H9 (cell line): ENCODE measurements around the gene SFRP5. TPM values are rescaled to one million over a fixed set of nuclear protein-coding genes. Genes with fewer than 3 reads are reported as not detected.
A peak's percentile ranks its signal among the peaks of the same experiment; 100 is the strongest.

Experiments used
- DNase-seq: peaks from one replicate; pipeline ENCODE4 v3.0.0-alpha.2; 2017
- H2AFZ ChIP-seq: one replicate; pipeline ENCODE4 v1.6.1; 2013; ENCODE audit warnings: mild to moderate bottlenecking, low read length, control low read depth, moderate library complexity
- H2AK5ac ChIP-seq: 2 replicates; pipeline ENCODE4 v1.6.1; 2013; ENCODE audit warnings: low read length, control low read depth, mixed read lengths; ENCODE audit not compliant: insufficient read length
- H2BK120ac ChIP-seq: one replicate; pipeline ENCODE4 v1.6.1; 2013; ENCODE audit warnings: low read depth, mild to moderate bottlenecking, low read length, control low read depth, inconsistent platforms; ENCODE audit not compliant: poor library complexity, severe bottlenecking
- H2BK12ac ChIP-seq: 2 replicates; pipeline ENCODE4 v1.6.1; 2013; ENCODE audit warnings: low read length, control low read depth, mixed read lengths, low read depth; ENCODE audit not compliant: insufficient read length
- H2BK15ac ChIP-seq: 2 replicates; pipeline ENCODE4 v1.6.1; 2013; ENCODE audit warnings: low read depth, low read length, control low read depth
- H2BK20ac ChIP-seq: one replicate; pipeline ENCODE4 v1.6.1; 2013; ENCODE audit warnings: low read depth, mild to moderate bottlenecking, low read length, control low read depth, inconsistent platforms; ENCODE audit not compliant: poor library complexity, severe bottlenecking
- H2BK5ac ChIP-seq: 2 replicates; pipeline ENCODE4 v1.6.1; 2013; ENCODE audit warnings: low read length, control low read depth, mixed read lengths; ENCODE audit not compliant: insufficient read length
- H3K14ac ChIP-seq: 2 replicates; pipeline ENCODE4 v1.6.1; 2013; ENCODE audit warnings: low read length, control low read depth; ENCODE audit not compliant: insufficient read depth
- H3K18ac ChIP-seq: 2 replicates; pipeline ENCODE4 v1.6.1; 2013; ENCODE audit warnings: low read depth, mild to moderate bottlenecking, mixed read lengths, low read length, control low read depth; ENCODE audit not compliant: insufficient read length
- H3K23ac ChIP-seq: 2 replicates; pipeline ENCODE4 v1.6.1; 2013; ENCODE audit warnings: low read length, control low read depth, mixed read lengths, low read depth; ENCODE audit not compliant: insufficient read length
- H3K23me2 ChIP-seq: 2 replicates; pipeline ENCODE4 v1.6.1; 2013; ENCODE audit warnings: low read depth, mild to moderate bottlenecking, mixed read lengths, low read length, control low read depth; ENCODE audit not compliant: insufficient read length, poor library complexity, severe bottlenecking
- H3K27ac ChIP-seq: 2 replicates; pipeline ENCODE4 v1.5.1; 2013; ENCODE audit warnings: low read length, control low read depth, mixed read lengths, low read depth; ENCODE audit not compliant: insufficient read length
- H3K27me3 ChIP-seq: 2 replicates; pipeline ENCODE4 v1.6.1; 2013; ENCODE audit warnings: low read length, control low read depth, inconsistent platforms; ENCODE audit not compliant: insufficient read depth
- H3K4ac ChIP-seq: 2 replicates; pipeline ENCODE4 v1.6.1; 2013; ENCODE audit warnings: low read depth, mild to moderate bottlenecking, control low read depth, inconsistent platforms, low read length, moderate library complexity
- H3K4me1 ChIP-seq: 2 replicates; pipeline ENCODE4 v1.6.1; 2013; ENCODE audit warnings: low read length, control low read depth, inconsistent platforms; ENCODE audit not compliant: insufficient read depth
- H3K4me2 ChIP-seq: 2 replicates; pipeline ENCODE4 v1.6.1; 2013; ENCODE audit warnings: low read length, control low read depth, mixed read lengths; ENCODE audit not compliant: insufficient read length, insufficient read depth
- H3K56ac ChIP-seq: 2 replicates; pipeline ENCODE4 v1.6.1; 2013; ENCODE audit warnings: low read depth, mild to moderate bottlenecking, mixed read lengths, low read length, control low read depth; ENCODE audit not compliant: insufficient read length
- H3K79me1 ChIP-seq: 2 replicates; pipeline ENCODE4 v1.6.1; 2013; ENCODE audit warnings: low read depth, mild to moderate bottlenecking, moderate library complexity, low read length, control low read depth, inconsistent platforms; ENCODE audit not compliant: insufficient read depth, poor library complexity, severe bottlenecking
- H3K79me2 ChIP-seq: 2 replicates; pipeline ENCODE4 v1.6.1; 2013; ENCODE audit warnings: low read length, control low read depth, inconsistent platforms; ENCODE audit not compliant: insufficient read depth
- H3K9ac ChIP-seq: 2 replicates; pipeline ENCODE4 v1.6.1; 2013; ENCODE audit warnings: low read length, control low read depth, mixed read lengths; ENCODE audit not compliant: insufficient read length; ENCODE audit errors: extremely low read depth
- H3K9me3 ChIP-seq: one replicate; pipeline ENCODE4 v1.6.1; 2013; ENCODE audit warnings: low read depth, low read length, inconsistent platforms; ENCODE audit not compliant: control insufficient read depth
- H3T11ph ChIP-seq: one replicate; pipeline ENCODE4 v1.6.1; 2013; ENCODE audit warnings: mild to moderate bottlenecking, low read length, control low read depth, inconsistent platforms
- H4K20me1 ChIP-seq: one replicate; pipeline ENCODE4 v1.6.1; 2013; ENCODE audit not compliant: control insufficient read depth, insufficient read length, insufficient read depth
- H4K5ac ChIP-seq: 2 replicates; pipeline ENCODE4 v1.6.1; 2013; ENCODE audit warnings: low read depth, mild to moderate bottlenecking, mixed read lengths, low read length, control low read depth; ENCODE audit not compliant: insufficient read length
- H4K8ac ChIP-seq: replicated peaks from 2 replicates; pipeline ENCODE4 v1.6.1; 2013; ENCODE audit warnings: low read length, control low read depth, mixed read lengths, low read depth; ENCODE audit not compliant: insufficient read length
- H4K91ac ChIP-seq: 2 replicates; pipeline ENCODE4 v1.6.1; 2013; ENCODE audit warnings: low read depth, mild to moderate bottlenecking, moderate library complexity, mixed read lengths, low read length, control low read depth; ENCODE audit not compliant: insufficient read length
- H3K27ac Mint-ChIP-seq, 3 experiments: 2 replicates in 2 of 3; 3 replicates in 1 of 3; pipeline ENCODE4 v1.8.0; 2020 to 2021; ENCODE audit warnings: mixed read lengths in 3 of 3, mild to moderate bottlenecking in 1 of 3, moderate library complexity in 1 of 3
- H3K27me3 Mint-ChIP-seq: 2 replicates; pipeline ENCODE4 v1.8.0; 2021; ENCODE audit warnings: low read depth, mild to moderate bottlenecking, moderate library complexity, mixed read lengths
- H3K36me3 Mint-ChIP-seq, 3 experiments: 2 replicates in 2 of 3; 3 replicates in 1 of 3; pipeline ENCODE4 v1.8.0; 2020 to 2021; ENCODE audit warnings: low read depth in 3 of 3, mixed read lengths in 3 of 3; ENCODE audit not compliant: insufficient read depth in 1 of 3
- H3K4me1 Mint-ChIP-seq, 2 experiments: 2 replicates each; pipeline ENCODE4 v1.8.0; 2020; ENCODE audit warnings: mixed read lengths in 2 of 2
- H3K4me3 Mint-ChIP-seq, 2 experiments: 2 replicates in 1 of 2; 3 replicates in 1 of 2; pipeline ENCODE4 v1.8.0; 2020 to 2021; ENCODE audit warnings: mild to moderate bottlenecking in 2 of 2, mixed read lengths in 2 of 2, moderate library complexity in 1 of 2
- H3K9me3 Mint-ChIP-seq, 2 experiments: 2 replicates in 1 of 2; 3 replicates in 1 of 2; pipeline ENCODE4 v1.8.0; 2020; ENCODE audit warnings: mild to moderate bottlenecking in 2 of 2, mixed read lengths in 2 of 2, moderate library complexity in 1 of 2
- WGBS: extraction: QIAGEN DNeasy Blood & Tissue Kit; methylation state at CpG from one replicate; pipeline ENCODE4 v1.1.7; 2013; ENCODE audit warnings: missing lambda C conversion rate, low lambda C conversion rate, mixed read lengths; ENCODE audit not compliant: insufficient read length; ENCODE audit errors: extremely low coverage; 5-methylcytosine and 5-hydroxymethylcytosine counted together
- total RNA-seq: library from RNA; stranded (reverse); gene quantifications from 2 replicates; pipeline ENCODE4 v1.2.1, GENCODE V29; 2021
- TF ChIP-seq, protein P1 (sequence below): fragments of 200-600 bp; sonication (generic); conservative IDR thresholded peaks from 3 replicates; pipeline ENCODE4 v1.8.0; 2021; ENCODE audit warnings: antibody characterized with exemption, mild to moderate bottlenecking

SFRP5 gene
- total RNA-seq, 1 experiment from 2014 or later, result 1.7 TPM

DNA sequence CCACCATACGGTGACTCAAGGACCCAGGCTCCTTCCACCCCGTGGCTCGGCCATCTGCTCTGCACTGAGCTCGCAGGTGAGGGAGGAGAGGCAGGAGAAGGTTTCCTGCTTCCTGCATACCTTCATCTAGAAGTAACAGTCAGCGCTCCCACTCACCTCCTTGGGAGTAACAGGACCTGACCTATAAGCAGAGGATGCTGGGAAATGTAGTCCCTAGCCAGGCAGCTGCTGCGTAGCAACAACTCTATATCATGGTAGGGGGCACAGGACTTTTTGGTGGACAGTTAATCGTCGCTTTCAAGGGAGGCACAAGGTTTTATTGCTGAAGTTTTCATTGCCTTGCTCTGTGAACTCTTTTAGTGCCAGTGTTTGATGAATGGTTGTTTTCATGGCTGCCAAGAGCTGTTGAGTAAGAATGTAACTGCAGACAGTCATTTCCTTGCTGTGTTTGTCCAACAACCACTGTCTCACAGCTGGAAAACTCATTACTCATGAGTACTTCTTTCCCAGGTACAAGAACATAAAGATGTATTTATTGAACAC lies 45.1 kb downstream of the SFRP5 start:
- Histone ChIP-seq H4K91ac (no peak overlapping the region), H3K23me2 (no peaks in the 10 kb centered on the region), H2AFZ (peak overlapping the region; percentile 96), H3K4me1 (no peaks in the 10 kb centered on the region; the same call in 1 of the 2 replicates), H4K8ac (no peak overlapping the region), H3K4ac (no peak overlapping the region), H2BK20ac (no peak overlapping the region), H3K4me2 (peak overlapping the region; percentile 39), H3K79me2 (no peaks in the 10 kb centered on the region), H2BK5ac (no peak overlapping the region), H3K14ac (no peak overlapping the region), H3T11ph (no peak overlapping the region), H2BK15ac (no peak overlapping the region), H4K5ac (no peak overlapping the region), H3K27me3 (no peaks in the 10 kb centered on the region), H2BK120ac (no peak overlapping the region), H2AK5ac (no peak overlapping the region), H2BK12ac (no peak overlapping the region), H3K79me1 (no peaks in the 10 kb centered on the region), H3K9ac (no peak overlapping the region), H3K27ac (no peak overlapping the region), H3K9me3 (no peaks in the 10 kb centered on the region), H3K23ac (no peak overlapping the region), H3K56ac (no peak overlapping the region), H3K18ac (no peak overlapping the region), H4K20me1 (no peaks in the 10 kb centered on the region)
- no CpG with 5 or more reads among the region's 8 CpGs for WGBS
- peak; percentile 88 for DNase-seq
- TF ChIP-seq, protein P1, sequence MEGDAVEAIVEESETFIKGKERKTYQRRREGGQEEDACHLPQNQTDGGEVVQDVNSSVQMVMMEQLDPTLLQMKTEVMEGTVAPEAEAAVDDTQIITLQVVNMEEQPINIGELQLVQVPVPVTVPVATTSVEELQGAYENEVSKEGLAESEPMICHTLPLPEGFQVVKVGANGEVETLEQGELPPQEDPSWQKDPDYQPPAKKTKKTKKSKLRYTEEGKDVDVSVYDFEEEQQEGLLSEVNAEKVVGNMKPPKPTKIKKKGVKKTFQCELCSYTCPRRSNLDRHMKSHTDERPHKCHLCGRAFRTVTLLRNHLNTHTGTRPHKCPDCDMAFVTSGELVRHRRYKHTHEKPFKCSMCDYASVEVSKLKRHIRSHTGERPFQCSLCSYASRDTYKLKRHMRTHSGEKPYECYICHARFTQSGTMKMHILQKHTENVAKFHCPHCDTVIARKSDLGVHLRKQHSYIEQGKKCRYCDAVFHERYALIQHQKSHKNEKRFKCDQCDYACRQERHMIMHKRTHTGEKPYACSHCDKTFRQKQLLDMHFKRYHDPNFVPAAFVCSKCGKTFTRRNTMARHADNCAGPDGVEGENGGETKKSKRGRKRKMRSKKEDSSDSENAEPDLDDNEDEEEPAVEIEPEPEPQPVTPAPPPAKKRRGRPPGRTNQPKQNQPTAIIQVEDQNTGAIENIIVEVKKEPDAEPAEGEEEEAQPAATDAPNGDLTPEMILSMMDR, result no peak
- H3K9me3 Mint-ChIP-seq, result no peaks in the 10 kb centered on the region
- peaks cover 8 to 11% of the 10 kb centered on the region in 2 experiments for H3K4me1 Mint-ChIP-seq
- H3K27me3 Mint-ChIP-seq, result no peaks in the 10 kb centered on the region
- peak overlapping the region in 1 of 3 experiments; percentile 91; a peak in 3 of 7 replicates for H3K27ac Mint-ChIP-seq
- H3K36me3 Mint-ChIP-seq, result peaks cover 0 to 4% (median 3%) of the 10 kb centered on the region in 3 experiments; a peak in 3 of 7 replicates
- peak overlapping the region; percentile 37 to 46; a peak in 3 of 5 replicates for H3K4me3 Mint-ChIP-seq
